ENCODE measurements around the gene TFR2.
A peak's percentile ranks its signal among the peaks of the same experiment; 100 is the strongest.

TFR2 gene

GRCh38 chr7:100611983-100612729 lies 29.2 kb downstream of the TFR2 start, which contains the start of gene MOSPD3:
MOSPD3 (plus strand) TSS chr7:100612540; CDS start chr7:100612792, 252 bp downstream.
- DNase-seq, result peak; percentile 100

DNA sequence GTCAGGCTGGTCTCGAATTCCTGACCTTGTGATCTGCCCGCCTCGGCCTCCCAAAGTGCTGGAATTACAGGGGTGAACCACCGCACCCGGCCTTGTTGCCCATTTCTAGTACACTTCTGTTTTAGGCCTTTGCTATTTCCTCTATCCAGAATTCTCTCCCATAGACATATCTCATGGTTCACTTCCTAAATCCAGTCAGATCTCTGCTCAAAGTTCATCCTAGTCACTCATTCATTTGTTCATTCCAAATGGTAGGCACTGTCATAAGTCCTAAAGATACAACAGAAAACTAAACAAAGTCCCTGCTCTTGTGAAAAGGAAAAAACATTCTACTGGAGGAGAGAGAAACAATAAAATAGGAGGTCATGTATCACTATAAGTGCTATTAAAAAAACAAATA lies 31.4 kb downstream of the TFR2 start:
- no peak for DNase-seq

DNA sequence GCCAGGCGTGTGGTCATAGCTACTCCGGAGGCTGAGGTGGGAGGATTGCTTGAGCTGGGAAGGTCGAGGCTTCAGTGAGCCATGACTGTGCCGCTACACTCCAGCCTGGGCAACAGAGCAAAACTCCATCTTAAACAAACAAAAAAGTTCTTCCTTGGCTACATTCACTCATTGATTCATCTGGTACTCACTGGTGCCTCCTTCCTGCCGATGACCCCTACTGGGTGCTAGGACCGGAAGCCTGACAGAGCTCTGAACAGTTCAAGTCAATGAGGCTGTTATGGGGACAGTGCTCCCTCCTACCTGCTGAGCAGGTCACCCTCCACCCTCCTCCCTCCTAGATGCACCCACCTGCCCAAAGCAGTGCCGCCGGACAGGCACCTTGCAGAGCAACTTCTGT lies 34.2 kb downstream of the TFR2 start:
- no peak for DNase-seq

DNA sequence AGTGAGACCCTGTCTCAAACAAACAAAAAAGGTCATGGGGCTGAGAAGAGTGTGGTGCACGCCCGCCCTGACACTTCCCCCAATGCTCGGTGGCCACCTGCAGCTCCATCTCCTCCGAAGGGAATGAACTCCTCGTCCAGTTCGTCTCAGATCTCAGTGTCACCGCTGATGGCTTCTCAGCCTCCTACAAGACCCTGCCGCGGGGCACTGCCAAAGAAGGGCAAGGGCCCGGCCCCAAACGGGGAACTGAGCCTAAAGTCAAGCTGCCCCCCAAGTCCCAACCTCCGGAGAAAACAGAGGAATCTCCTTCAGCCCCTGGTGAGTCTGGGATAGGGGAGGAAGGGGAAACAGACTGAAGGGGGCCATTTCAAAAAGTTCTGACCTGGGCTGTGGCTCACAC lies 35.0 kb downstream of the TFR2 start:
- no peak for DNase-seq

- peak; percentile 71 for DNase-seq
Measured at GRCh38 chr7:100604976-100605911, 36.1 kb downstream of the TFR2 start.

GRCh38 chr7:100604028-100604975 lies 37.0 kb downstream of the TFR2 start:
- DNase-seq, result peak; percentile 87

GRCh38 chr7:100603726-100604027 lies 37.7 kb downstream of the TFR2 start:
- DNase-seq, result no peak

GRCh38 chr7:100602889-100603725 lies 38.2 kb downstream of the TFR2 start:
- no peak for DNase-seq

GRCh38 chr7:100600730-100601038 lies 40.7 kb downstream of the TFR2 start:
- no peak for DNase-seq

DNA sequence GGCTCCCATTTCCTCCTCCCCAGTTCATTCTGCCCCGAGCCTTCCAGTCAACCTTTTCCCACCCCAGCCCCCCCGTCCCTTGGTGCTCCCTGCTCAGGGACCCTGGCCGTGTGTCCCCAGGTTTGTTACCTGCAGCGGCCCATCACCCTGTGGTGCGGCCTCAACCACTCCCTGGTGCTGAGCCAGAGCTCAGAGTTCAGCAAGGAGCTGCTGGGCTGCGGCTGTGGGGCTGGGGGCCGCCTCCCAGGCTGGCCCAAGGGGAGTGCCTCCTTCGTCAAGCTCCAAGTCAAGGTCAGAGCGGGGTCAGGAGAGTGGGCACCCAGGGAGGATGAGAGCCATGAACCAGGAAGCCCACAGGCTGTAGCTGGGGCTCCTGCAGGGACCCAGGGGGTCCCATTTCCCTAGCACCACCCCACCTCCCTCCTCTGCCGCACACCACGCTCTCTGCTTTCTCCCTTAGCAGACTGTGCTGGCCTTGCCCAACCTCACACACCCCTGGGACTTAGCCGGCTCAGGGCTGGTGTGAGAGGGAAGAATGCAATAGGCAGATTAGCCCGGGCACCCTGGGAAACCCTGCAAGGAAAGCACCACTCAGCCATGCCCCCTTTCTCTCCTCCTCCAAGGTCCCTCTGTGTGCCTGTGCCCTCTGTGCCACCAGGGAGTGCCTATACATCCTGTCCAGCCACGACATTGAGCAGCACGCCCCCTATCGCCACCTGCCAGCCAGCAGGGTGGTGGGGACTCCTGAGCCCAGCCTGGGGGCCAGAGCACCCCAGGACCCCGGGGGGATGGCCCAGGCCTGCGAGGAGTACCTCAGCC lies 41.2 kb downstream of the TFR2 start:
- DNase-seq, result no peak

GRCh38 chr7:100598425-100598824 lies 42.9 kb downstream of the TFR2 start:
- no peak for DNase-seq

DNA sequence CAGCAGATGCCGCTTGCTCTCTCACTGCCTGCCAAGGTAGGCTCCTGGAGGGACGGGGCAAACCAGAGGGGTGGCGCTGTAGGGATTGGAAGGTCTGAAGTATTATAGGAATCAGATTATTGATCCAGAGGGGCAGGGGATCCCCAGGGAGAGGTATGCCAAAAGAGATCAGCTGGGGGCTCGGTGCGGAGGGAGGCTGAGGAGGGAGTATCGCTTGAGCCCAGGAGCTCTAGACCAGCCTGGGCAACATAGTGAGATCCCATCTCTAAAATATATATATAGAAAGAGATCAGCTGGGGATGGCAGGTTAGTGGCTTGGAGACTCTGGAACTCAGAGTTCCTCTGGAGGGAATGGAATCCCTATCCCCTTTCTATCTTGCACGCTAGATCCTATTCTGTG lies 46.2 kb downstream of the TFR2 start:
- no peak for DNase-seq

- DNase-seq, result no peak
Measured at GRCh38 chr7:100591596-100591995, 49.8 kb downstream of the TFR2 start.

DNA sequence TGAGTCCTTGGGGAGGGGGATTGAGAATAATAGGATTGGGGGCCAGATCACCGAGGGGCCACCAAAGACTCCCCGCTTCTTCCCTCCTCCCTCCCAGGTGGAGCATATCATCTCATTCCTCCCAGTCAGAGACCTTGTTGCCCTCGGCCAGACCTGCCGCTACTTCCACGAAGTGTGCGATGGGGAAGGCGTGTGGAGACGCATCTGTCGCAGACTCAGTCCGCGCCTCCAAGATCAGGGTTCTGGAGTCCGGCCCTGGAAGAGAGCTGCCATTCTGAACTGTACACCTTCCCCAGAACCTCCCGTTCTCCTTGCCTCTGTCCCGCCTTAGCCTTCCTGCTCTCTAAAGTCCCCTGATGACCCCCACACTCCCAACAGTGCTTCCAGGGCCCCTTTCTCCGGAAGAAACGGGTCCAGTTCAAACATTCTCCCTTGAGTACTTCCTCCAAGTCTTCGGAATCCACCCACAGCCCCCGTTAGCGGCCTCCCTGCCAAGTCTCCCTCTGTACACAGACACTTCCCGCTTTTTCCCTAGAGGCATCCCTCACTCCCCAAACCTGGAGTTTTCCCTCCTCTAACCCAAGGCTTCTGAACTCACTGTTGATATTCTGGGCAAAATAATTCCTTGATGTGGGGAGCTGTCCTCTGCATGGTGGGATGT lies 51.1 kb downstream of the TFR2 start:
- DNase-seq, result no peak

DNA sequence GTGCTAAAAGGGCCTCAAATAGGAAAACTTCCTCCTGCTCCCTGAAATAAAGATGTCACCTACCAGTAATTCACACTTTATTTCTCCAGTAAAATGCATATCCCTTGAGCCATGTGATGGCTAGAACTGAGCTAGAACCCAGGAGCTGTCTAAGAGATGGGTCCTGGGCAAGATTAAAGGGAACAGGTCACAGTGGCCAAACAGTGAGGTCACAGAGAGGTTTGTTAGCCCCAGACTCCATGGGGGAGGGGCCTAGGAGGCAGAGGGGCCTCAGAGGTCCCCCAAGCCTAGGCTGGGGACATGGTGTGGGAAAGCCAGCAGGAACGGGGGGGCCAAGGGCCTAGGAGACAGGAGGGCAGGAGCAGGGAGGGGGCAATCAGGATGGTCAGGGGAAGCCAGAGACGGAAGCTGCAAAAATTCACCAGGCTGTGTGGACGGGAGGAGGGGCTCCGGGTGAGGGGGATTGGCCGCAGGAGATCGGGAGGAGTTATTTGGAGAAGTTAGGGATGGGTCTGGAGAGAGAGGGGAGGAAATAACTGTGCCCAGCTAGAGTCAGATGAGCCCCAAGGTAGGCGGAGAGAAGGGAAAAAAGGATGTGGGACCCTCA lies 51.9 kb downstream of the TFR2 start:
- no peak for DNase-seq

- DNase-seq, result peak; percentile 74
Measured at GRCh38 chr7:100588438-100588837, 52.9 kb downstream of the TFR2 start.

DNA sequence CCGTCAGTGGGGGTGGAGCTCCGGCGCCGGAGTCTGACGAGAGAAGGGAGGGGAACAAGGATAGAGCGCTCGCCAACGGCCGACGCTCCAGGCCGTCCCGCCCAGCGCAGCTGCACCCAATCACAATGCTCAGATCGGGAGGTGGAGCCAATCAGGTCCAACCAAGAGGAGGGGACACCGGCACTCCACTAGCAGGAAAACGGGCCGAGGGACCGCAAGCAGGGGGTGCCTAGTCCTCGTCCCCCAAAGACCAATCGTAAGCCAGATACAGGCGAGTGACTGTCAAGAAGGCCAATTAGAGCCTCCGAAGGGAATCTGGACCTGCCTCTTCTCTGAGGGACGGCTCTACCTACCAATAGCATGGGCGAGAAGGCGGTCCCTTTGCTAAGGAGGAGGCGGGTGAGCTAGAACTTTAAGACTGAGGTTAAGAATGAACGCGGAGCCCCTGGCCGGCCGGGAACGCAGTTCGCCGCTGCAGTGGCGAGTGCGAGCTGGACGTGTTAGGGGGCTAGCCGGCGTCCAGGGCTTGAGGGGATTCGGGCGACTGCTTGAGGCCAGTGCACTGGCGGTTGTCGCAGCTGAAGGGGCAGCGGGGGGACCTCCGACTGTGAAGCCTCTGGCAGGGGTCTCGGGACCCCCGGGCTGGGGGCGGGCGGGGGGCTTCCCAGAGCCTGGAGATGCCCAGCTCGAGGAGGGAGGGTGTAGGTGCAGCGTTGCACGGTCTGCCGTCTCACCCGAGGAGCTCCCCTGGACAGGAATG lies 54.9 kb downstream of the TFR2 start, which contains the start of gene FBXO24:
Gene FBXO24, plus strand, starts transcription at position 63 of the 760 bp plus-strand sequence. Its CDS starts 298 bp downstream, at position 361.
- peak; percentile 100 for DNase-seq

- peak; percentile 60 for DNase-seq
Measured at GRCh38 chr7:100585511-100586265, 55.7 kb downstream of the TFR2 start, which contains the start of gene LRCH4. LRCH4 (minus strand) TSS chr7:100586129; CDS start chr7:100586100, 29 bp downstream.
